GM23338 (cell line): ENCODE measurements around the gene GSG1. TPM values are rescaled to one million over a fixed set of nuclear protein-coding genes. Genes with fewer than 3 reads are reported as not detected.

Experiments
- ATAC-seq: fragments of 200-7000 bp; cut with Tn5 transposase; 3 replicates; pipeline ENCODE4 v1.9.1; 2020
- DNase-seq: peaks from one replicate; pipeline ENCODE4 v3.0.0-alpha.2; 2015; ENCODE audit warnings: low spot score
- H2AFZ ChIP-seq: fragments of 200-600 bp; sonication (generic); 2 replicates; pipeline ENCODE4 v1.8.0; 2016; ENCODE audit warnings: antibody characterized with exemption, mild to moderate bottlenecking, moderate library complexity
- H3F3A ChIP-seq: fragments of 200-600 bp; sonication (generic); replicated peaks from 2 replicates; pipeline ENCODE4 v1.8.0; 2017; ENCODE audit warnings: antibody characterized with exemption, mixed run types, low read depth
- H3K27ac ChIP-seq: fragments of 200-600 bp; sonication (generic); 2 replicates; pipeline ENCODE4 v1.6.1; 2016; ENCODE audit warnings: low read depth
- H3K27me3 ChIP-seq: fragments of 200-600 bp; sonication (generic); 2 replicates; pipeline ENCODE4 v1.8.0; 2016; ENCODE audit warnings: mild to moderate bottlenecking, mixed run types, moderate library complexity; ENCODE audit not compliant: insufficient read depth
- H3K36me3 ChIP-seq: fragments of 200-600 bp; sonication (generic); 2 replicates; pipeline ENCODE4 v1.8.0; 2016; ENCODE audit warnings: mild to moderate bottlenecking; ENCODE audit not compliant: insufficient read depth
- H3K4me1 ChIP-seq: fragments of 200-600 bp; sonication (generic); 2 replicates; pipeline ENCODE4 v1.8.0; 2016; ENCODE audit warnings: mild to moderate bottlenecking, moderate library complexity; ENCODE audit not compliant: insufficient read depth
- H3K4me2 ChIP-seq: fragments of 200-600 bp; sonication (generic); 2 replicates; pipeline ENCODE4 v1.7.1; 2017; ENCODE audit warnings: mixed run types
- H3K4me3 ChIP-seq: fragments of 200-600 bp; sonication (generic); 2 replicates; pipeline ENCODE4 v1.6.1; 2016; ENCODE audit warnings: mixed run types
- H3K79me2 ChIP-seq: fragments of 200-600 bp; sonication (generic); replicated peaks from 2 replicates; pipeline ENCODE4 v1.8.0; 2017; ENCODE audit warnings: mild to moderate bottlenecking; ENCODE audit not compliant: insufficient read depth
- H3K9me2 ChIP-seq: fragments of 200-600 bp; sonication (generic); 2 replicates; pipeline ENCODE4 v1.8.0; 2017; ENCODE audit not compliant: insufficient read depth
- H4K20me1 ChIP-seq: fragments of 200-600 bp; sonication (generic); replicated peaks from 2 replicates; pipeline ENCODE4 v1.8.0; 2017; ENCODE audit warnings: mild to moderate bottlenecking; ENCODE audit not compliant: insufficient read depth
- H3K27ac Mint-ChIP-seq: 2 replicates; pipeline ENCODE4 v1.8.0; 2020; ENCODE audit warnings: inconsistent platforms, mild to moderate bottlenecking, moderate library complexity, mixed read lengths
- H3K27me3 Mint-ChIP-seq: 3 replicates; pipeline ENCODE4 v1.8.0; 2022; ENCODE audit warnings: low read depth, mild to moderate bottlenecking, moderate library complexity, mixed read lengths, inconsistent platforms; ENCODE audit not compliant: insufficient read depth, poor library complexity
- H3K36me3 Mint-ChIP-seq: 3 replicates; pipeline ENCODE4 v1.8.0; 2021; ENCODE audit warnings: low read depth, mild to moderate bottlenecking, inconsistent platforms, moderate library complexity, mixed read lengths
- H3K4me1 Mint-ChIP-seq: 3 replicates; pipeline ENCODE4 v1.8.0; 2020; ENCODE audit warnings: mild to moderate bottlenecking, inconsistent platforms, mixed read lengths
- H3K4me3 Mint-ChIP-seq: 3 replicates; pipeline ENCODE4 v1.8.0; 2021; ENCODE audit warnings: moderate library complexity, mild to moderate bottlenecking, inconsistent platforms, mixed read lengths
- H3K9me3 Mint-ChIP-seq: 3 replicates; pipeline ENCODE4 v1.8.0; 2020; ENCODE audit warnings: moderate library complexity, mild to moderate bottlenecking, inconsistent platforms, mixed read lengths
- CREB1 ChIP-seq: fragments of 250-450 bp; sonication (Bioruptor Pico); IDR thresholded peaks from 2 replicates; pipeline ENCODE4 v1.5.0; 2020; ENCODE audit warnings: low read depth, mild to moderate bottlenecking, moderate library complexity
- CTCF ChIP-seq, 2 experiments: fragments of 200-600 bp in 1 of 2; sonication (generic) in 1 of 2; conservative IDR thresholded peaks; 2 replicates each; pipeline versions ENCODE4 v1.5.1 to v1.6.1; 2016 to 2017; ENCODE audit warnings: antibody characterized with exemption in 2 of 2, low read depth in 2 of 2, mild to moderate bottlenecking in 2 of 2, moderate library complexity in 1 of 2
- EZH2 ChIP-seq: fragments of 200-600 bp; sonication (generic); IDR thresholded peaks from one replicate; pipeline ENCODE4 v1.8.0; 2017; ENCODE audit warnings: antibody characterized with exemption, mild to moderate bottlenecking, low read depth; ENCODE audit not compliant: unreplicated experiment
- EZH2phosphoT487 ChIP-seq: fragments of 200-600 bp; sonication (generic); IDR thresholded peaks from one replicate; pipeline ENCODE4 v1.8.1; 2018; ENCODE audit warnings: antibody characterized with exemption; ENCODE audit not compliant: unreplicated experiment
- JUNB ChIP-seq: IDR thresholded peaks from one replicate; pipeline ENCODE4 v1.6.1; 2016; ENCODE audit warnings: antibody characterized with exemption; ENCODE audit not compliant: unreplicated experiment
- NANOG ChIP-seq: IDR thresholded peaks from 2 replicates; pipeline ENCODE4 v1.6.1; 2016; ENCODE audit warnings: antibody characterized with exemption, borderline replicate concordance
- POLR2AphosphoS5 ChIP-seq: IDR thresholded peaks from 2 replicates; pipeline ENCODE4 v1.6.1; 2016; ENCODE audit warnings: antibody characterized with exemption, low read depth
- STAT1 ChIP-seq: IDR thresholded peaks from one replicate; pipeline ENCODE4 v1.6.1; 2016; ENCODE audit warnings: antibody characterized with exemption; ENCODE audit not compliant: unreplicated experiment
- ZNF114 ChIP-seq: fragments of 250-450 bp; sonication (Bioruptor Pico); IDR thresholded peaks from 2 replicates; pipeline ENCODE4 v1.5.0; 2020; ENCODE audit warnings: mild to moderate bottlenecking, moderate library complexity
- ZNF331 ChIP-seq: fragments of 250-450 bp; sonication (Bioruptor Pico); IDR thresholded peaks from 2 replicates; pipeline ENCODE4 v1.5.0; 2020; ENCODE audit warnings: low read depth, mild to moderate bottlenecking, moderate library complexity
- polyA plus RNA-seq: library from polyadenylated mRNA; unstranded; fragments of >200 nt; fragmentation: Nextera tagmentation; extraction: Ambion mirVana; gene quantifications from 2 replicates; pipeline ENCODE4 v1.2.1, GENCODE V29; 2016
- total RNA-seq: library from RNA; depleted of rRNA; stranded (reverse); fragments of >200 nt; shearing (Covaris generic); gene quantifications from 2 replicates; pipeline ENCODE4 v1.2.3, GENCODE V29; 2014
- TF ChIP-seq, protein P1 (sequence below): IDR thresholded peaks from 2 replicates; pipeline ENCODE4 v1.6.1; 2016; ENCODE audit warnings: antibody characterized with exemption
- TF ChIP-seq, protein P2 (sequence below): fragments of 250-450 bp; sonication (Bioruptor Pico); IDR thresholded peaks from 2 replicates; pipeline ENCODE4 v1.5.0; 2020; ENCODE audit warnings: mild to moderate bottlenecking, moderate library complexity

The GSG1 gene
- total and polyA plus RNA-seq, 2 experiments from 2014 or later: 0.17 to 0.63 TPM

- no peak overlapping the region for H3K27ac ChIP-seq
- Mint-ChIP-seq H3K4me1 (peaks cover 44% of the 10 kb centered on the region), H3K36me3 (no peaks in the 10 kb centered on the region), H3K4me3 (no peak overlapping the region), H3K27ac (no peak overlapping the region), H3K27me3 (no peaks in the 10 kb centered on the region), H3K9me3 (no peaks in the 10 kb centered on the region)
- TF ChIP-seq EZH2phosphoT487: no peak
- no peak overlapping the region for H3K4me3 ChIP-seq
- ATAC-seq (no peak), DNase-seq (no peak)
- no peaks in the 10 kb centered on the region for H3K27me3 ChIP-seq
- H4K20me1 ChIP-seq: no peaks in the 10 kb centered on the region
- no peaks in the 10 kb centered on the region for H3K36me3 ChIP-seq
- peaks cover 11% of the 10 kb centered on the region; the same call in 1 of the 2 replicates for H3F3A ChIP-seq
- H3K4me1 ChIP-seq: peaks cover 28% of the 10 kb centered on the region
- no peak overlapping the region for H3K4me2 ChIP-seq
- H3K9me2 ChIP-seq: peaks cover 5% of the 10 kb centered on the region
- H3K79me2 ChIP-seq: no peaks in the 10 kb centered on the region
- H2AFZ ChIP-seq: no peak overlapping the region
Measured at GRCh38 chr12:13093848-13094220, 9.6 kb downstream of the GSG1 start.

DNA sequence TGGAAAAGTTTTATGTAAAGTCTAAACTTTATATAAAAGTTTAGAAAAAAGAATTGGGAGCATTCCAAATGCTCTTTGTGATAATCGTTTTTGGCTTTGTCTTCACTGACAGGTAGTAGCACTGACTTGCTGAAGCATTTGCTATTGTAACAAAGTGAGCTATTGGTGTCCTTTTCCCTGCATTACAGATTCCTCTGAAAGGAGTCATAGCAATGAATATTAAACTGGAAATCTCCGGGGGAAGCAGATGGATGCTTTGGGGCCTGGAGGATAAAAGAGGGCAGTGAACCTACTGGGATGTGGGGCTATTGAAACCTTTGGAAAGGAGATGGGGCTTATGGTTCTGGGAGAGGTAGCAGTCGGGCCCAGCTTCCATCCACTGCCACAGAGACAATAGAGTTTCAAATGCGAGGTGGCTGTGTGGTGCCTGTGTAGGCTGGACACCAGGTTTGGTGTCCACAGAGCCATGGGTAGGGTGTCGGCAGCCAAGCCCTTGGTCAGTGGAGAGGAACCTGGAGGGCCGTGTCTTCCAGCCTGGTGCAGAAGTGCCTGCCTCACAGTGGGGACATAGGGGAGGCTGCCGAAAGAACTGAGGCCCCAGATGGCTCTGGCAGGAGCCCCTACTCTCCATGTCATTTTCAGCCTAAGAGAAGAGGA lies 10.1 kb downstream of the GSG1 start:
- no peak overlapping the region for H3K4me2 ChIP-seq
- H4K20me1 ChIP-seq: no peaks in the 10 kb centered on the region
- Mint-ChIP-seq H3K4me1 (peaks cover 45% of the 10 kb centered on the region), H3K4me3 (no peak overlapping the region), H3K27me3 (no peaks in the 10 kb centered on the region), H3K36me3 (no peaks in the 10 kb centered on the region), H3K9me3 (no peaks in the 10 kb centered on the region), H3K27ac (no peak overlapping the region; the same call in 1 of the 2 replicates)
- no peaks in the 10 kb centered on the region for H3K36me3 ChIP-seq
- DNase-seq: no peak
- H3K79me2 ChIP-seq: no peaks in the 10 kb centered on the region
- no peak overlapping the region for H3K4me3 ChIP-seq
- ATAC-seq: no peak
- no peaks in the 10 kb centered on the region for H3K27me3 ChIP-seq
- H3K27ac ChIP-seq: no peak overlapping the region
- H3K4me1 ChIP-seq: peaks cover 24% of the 10 kb centered on the region
- TF ChIP-seq ZNF114 (CRISPR knock-in tag) (no peak), ZNF331 (CRISPR knock-in tag) (no peak), EZH2phosphoT487 (no peak), CTCF (conservative IDR thresholded peaks at IDR 0.05; ENCODE audit: low read depth in 2 of 2) (no peak), JUNB (no peak), EZH2 (no peak), CREB1 (no peak), STAT1 (no peak), POLR2AphosphoS5 (no peak), NANOG (no peak)
- TF ChIP-seq, protein P1, sequence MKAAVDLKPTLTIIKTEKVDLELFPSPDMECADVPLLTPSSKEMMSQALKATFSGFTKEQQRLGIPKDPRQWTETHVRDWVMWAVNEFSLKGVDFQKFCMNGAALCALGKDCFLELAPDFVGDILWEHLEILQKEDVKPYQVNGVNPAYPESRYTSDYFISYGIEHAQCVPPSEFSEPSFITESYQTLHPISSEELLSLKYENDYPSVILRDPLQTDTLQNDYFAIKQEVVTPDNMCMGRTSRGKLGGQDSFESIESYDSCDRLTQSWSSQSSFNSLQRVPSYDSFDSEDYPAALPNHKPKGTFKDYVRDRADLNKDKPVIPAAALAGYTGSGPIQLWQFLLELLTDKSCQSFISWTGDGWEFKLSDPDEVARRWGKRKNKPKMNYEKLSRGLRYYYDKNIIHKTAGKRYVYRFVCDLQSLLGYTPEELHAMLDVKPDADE: no peak
- TF ChIP-seq, protein P2, sequence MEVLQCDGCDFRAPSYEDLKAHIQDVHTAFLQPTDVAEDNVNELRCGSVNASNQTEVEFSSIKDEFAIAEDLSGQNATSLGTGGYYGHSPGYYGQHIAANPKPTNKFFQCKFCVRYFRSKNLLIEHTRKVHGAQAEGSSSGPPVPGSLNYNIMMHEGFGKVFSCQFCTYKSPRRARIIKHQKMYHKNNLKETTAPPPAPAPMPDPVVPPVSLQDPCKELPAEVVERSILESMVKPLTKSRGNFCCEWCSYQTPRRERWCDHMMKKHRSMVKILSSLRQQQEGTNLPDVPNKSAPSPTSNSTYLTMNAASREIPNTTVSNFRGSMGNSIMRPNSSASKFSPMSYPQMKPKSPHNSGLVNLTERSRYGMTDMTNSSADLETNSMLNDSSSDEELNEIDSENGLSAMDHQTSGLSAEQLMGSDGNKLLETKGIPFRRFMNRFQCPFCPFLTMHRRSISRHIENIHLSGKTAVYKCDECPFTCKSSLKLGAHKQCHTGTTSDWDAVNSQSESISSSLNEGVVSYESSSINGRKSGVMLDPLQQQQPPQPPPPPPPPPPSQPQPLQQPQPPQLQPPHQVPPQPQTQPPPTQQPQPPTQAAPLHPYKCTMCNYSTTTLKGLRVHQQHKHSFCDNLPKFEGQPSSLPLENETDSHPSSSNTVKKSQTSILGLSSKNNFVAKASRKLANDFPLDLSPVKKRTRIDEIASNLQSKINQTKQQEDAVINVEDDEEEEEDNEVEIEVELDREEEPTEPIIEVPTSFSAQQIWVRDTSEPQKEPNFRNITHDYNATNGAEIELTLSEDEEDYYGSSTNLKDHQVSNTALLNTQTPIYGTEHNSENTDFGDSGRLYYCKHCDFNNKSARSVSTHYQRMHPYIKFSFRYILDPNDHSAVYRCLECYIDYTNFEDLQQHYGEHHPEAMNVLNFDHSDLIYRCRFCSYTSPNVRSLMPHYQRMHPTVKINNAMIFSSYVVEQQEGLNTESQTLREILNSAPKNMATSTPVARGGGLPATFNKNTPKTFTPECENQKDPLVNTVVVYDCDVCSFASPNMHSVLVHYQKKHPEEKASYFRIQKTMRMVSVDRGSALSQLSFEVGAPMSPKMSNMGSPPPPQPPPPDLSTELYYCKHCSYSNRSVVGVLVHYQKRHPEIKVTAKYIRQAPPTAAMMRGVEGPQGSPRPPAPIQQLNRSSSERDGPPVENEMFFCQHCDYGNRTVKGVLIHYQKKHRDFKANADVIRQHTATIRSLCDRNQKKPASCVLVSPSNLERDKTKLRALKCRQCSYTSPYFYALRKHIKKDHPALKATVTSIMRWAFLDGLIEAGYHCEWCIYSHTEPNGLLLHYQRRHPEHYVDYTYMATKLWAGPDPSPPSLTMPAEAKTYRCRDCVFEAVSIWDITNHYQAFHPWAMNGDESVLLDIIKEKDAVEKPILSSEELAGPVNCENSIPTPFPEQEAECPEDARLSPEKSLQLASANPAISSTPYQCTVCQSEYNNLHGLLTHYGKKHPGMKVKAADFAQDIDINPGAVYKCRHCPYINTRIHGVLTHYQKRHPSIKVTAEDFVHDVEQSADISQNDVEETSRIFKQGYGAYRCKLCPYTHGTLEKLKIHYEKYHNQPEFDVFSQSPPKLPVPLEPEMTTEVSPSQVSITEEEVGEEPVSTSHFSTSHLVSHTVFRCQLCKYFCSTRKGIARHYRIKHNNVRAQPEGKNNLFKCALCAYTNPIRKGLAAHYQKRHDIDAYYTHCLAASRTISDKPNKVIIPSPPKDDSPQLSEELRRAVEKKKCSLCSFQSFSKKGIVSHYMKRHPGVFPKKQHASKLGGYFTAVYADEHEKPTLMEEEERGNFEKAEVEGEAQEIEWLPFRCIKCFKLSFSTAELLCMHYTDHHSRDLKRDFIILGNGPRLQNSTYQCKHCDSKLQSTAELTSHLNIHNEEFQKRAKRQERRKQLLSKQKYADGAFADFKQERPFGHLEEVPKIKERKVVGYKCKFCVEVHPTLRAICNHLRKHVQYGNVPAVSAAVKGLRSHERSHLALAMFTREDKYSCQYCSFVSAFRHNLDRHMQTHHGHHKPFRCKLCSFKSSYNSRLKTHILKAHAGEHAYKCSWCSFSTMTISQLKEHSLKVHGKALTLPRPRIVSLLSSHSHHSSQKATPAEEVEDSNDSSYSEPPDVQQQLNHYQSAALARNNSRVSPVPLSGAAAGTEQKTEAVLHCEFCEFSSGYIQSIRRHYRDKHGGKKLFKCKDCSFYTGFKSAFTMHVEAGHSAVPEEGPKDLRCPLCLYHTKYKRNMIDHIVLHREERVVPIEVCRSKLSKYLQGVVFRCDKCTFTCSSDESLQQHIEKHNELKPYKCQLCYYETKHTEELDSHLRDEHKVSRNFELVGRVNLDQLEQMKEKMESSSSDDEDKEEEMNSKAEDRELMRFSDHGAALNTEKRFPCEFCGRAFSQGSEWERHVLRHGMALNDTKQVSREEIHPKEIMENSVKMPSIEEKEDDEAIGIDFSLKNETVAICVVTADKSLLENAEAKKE (CRISPR knock-in tag): no peak
- H3F3A ChIP-seq: peaks cover 11% of the 10 kb centered on the region; the same call in 1 of the 2 replicates
- H3K9me2 ChIP-seq: peaks cover 5% of the 10 kb centered on the region
- H2AFZ ChIP-seq: no peak overlapping the region
